ENCODE measurements around the gene FLT1.

The FLT1 gene

GRCh38 chr13:28425793-28426192 lies 69.1 kb downstream of the FLT1 start:
- H3K27ac ChIP-seq, result no peak overlapping the region
- H3K4me3 ChIP-seq, result no peak overlapping the region
- DNase-seq, result no peak
- no peaks in the 10 kb centered on the region for H3K4me1 ChIP-seq
- H3K36me3 ChIP-seq, result no peaks in the 10 kb centered on the region
- intact Hi-C loops (cut with DNase I; ENCODE audit: low total_unique reads), result no loop called here
- no peak for TF ChIP-seq CTCF (IDR thresholded peaks at IDR 0.05)
- no peaks in the 10 kb centered on the region for H3K9me3 ChIP-seq
- H3K27me3 ChIP-seq, result no peaks in the 10 kb centered on the region

- Histone ChIP-seq H3K4me3 (no peak overlapping the region), H3K4me1 (no peaks in the 10 kb centered on the region), H3K27ac (no peak overlapping the region), H3K36me3 (no peaks in the 10 kb centered on the region), H3K9me3 (no peaks in the 10 kb centered on the region), H3K27me3 (no peaks in the 10 kb centered on the region)
- TF ChIP-seq CTCF (IDR thresholded peaks at IDR 0.05), result no peak
- DNase-seq, result no peak
- intact Hi-C loops (cut with DNase I; ENCODE audit: low total_unique reads), result no loop called here
Observed at GRCh38 chr13:28424541-28424940, 70.4 kb downstream of the FLT1 start.

- DNase-seq, result peak; percentile 43 to 73
- Histone ChIP-seq H3K27ac (no peak overlapping the region), H3K27me3 (no peaks in the 10 kb centered on the region), H3K36me3 (no peaks in the 10 kb centered on the region), H3K4me1 (no peaks in the 10 kb centered on the region), H3K9me3 (no peaks in the 10 kb centered on the region), H3K4me3 (no peak overlapping the region)
- no peak for TF ChIP-seq CTCF (IDR thresholded peaks at IDR 0.05)
- intact Hi-C loops (cut with DNase I; ENCODE audit: low total_unique reads), result no loop called here
Observed at GRCh38 chr13:28423010-28423409, 71.9 kb downstream of the FLT1 start.

GRCh38 chr13:28421676-28422410 lies 73.1 kb downstream of the FLT1 start:
- Histone ChIP-seq H3K4me3 (no peak overlapping the region), H3K9me3 (no peaks in the 10 kb centered on the region), H3K27ac (no peak overlapping the region), H3K27me3 (no peaks in the 10 kb centered on the region), H3K4me1 (no peaks in the 10 kb centered on the region), H3K36me3 (no peaks in the 10 kb centered on the region)
- DNase-seq, result no peak
- intact Hi-C loops (cut with DNase I; ENCODE audit: low total_unique reads), result no loop called here
- TF ChIP-seq CTCF (IDR thresholded peaks at IDR 0.05), result no peak

- no peaks in the 10 kb centered on the region for H3K4me1 ChIP-seq
- no peak overlapping the region for H3K27ac ChIP-seq
- no peak for TF ChIP-seq CTCF (IDR thresholded peaks at IDR 0.05)
- no peaks in the 10 kb centered on the region for H3K9me3 ChIP-seq
- intact Hi-C loops (cut with DNase I; ENCODE audit: low total_unique reads), result no loop called here
- no peak for DNase-seq
- H3K4me3 ChIP-seq, result no peak overlapping the region
- H3K27me3 ChIP-seq, result no peaks in the 10 kb centered on the region
- no peaks in the 10 kb centered on the region for H3K36me3 ChIP-seq
Observed at GRCh38 chr13:28420704-28421103, 74.2 kb downstream of the FLT1 start.

Data from tibial artery (tissue), 4 donors.